Stomach (tissue), 4 donors: ENCODE data around the gene DUSP9.

Experiments used
- CTCF ChIP-seq, 7 experiments: fragments of 450-650 bp in 4 of 7; fragments of 200-600 bp in 3 of 7; sonication (generic) in 3 of 7; IDR thresholded peaks; one replicate each; pipeline ENCODE4 v1.5.1; 2016 to 2019; ENCODE audit warnings: antibody characterized with exemption in 7 of 7, control low read depth in 2 of 7, mild to moderate bottlenecking in 1 of 7
- EP300 ChIP-seq: sonication (generic); formaldehyde crosslinking; IDR thresholded peaks from one replicate; pipeline ENCODE4 v1.6.1; 2017; ENCODE audit warnings: antibody characterized with exemption
- POLR2A ChIP-seq, 4 donors: fragments of 450-650 bp; IDR thresholded peaks; one replicate each; pipeline ENCODE4 v1.6.1; 2016; ENCODE audit warnings: antibody characterized with exemption in 4 of 4, control low read depth in 2 of 4, mild to moderate bottlenecking in 1 of 4, moderate library complexity in 1 of 4
- POLR2AphosphoS5 ChIP-seq, 3 donors: sonication (generic); formaldehyde crosslinking; IDR thresholded peaks; one replicate each; pipeline ENCODE4 v1.6.1; 2016; ENCODE audit warnings: antibody characterized with exemption in 3 of 3

GRCh38 chrX:153626025-153626633, 20.9 kb upstream of the DUSP9 start:
- TF ChIP-seq CTCF (IDR thresholded peaks at IDR 0.05) = no peak
- no peak for TF ChIP-seq POLR2AphosphoS5 (IDR thresholded peaks at IDR 0.05)
- TF ChIP-seq EP300 = no peak
- TF ChIP-seq POLR2A (IDR thresholded peaks at IDR 0.05) = no peak
